ENCODE data around the gene ACO2.

DNA sequence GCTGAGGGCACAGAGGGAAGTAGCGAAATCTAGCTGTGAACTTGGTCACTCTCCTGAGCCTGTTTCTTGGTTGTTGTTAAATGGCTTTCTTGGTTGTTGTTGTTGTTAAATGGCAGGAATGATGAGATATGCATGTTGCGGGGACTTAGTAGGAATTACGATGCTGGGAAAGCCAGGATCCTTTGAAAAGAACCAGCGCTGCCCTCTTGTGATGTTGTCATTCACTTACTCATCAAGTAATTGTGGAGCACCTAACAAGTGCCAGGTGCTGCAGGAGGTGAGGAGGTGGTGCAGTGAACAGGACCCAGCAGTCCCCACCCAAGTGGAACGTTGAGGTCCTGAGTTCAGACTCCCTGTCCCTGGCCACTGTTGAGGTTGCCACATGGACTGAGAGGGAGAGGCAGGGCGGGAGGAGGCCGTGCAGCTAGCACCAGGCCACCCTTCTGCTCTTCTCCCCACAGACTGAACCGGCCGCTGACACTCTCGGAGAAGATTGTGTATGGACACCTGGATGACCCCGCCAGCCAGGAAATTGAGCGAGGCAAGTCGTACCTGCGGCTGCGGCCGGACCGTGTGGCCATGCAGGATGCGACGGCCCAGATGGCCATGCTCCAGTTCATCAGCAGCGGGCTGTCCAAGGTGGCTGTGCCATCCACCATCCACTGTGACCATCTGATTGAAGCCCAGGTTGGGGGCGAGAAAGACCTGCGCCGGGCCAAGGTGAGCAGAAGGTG, 38.6 kb downstream of the ACO2 start:
- TF ChIP-seq RFX5 (IDR thresholded peaks at IDR 0.05; ENCODE audit: low read depth, low read length) (no peak), CEBPB (IDR thresholded peaks at IDR 0.05; ENCODE audit: low read depth, low read length) (no peak), MAFK (IDR thresholded peaks at IDR 0.05; ENCODE audit: low read depth, low read length) (no peak), SMC3 (IDR thresholded peaks at IDR 0.05; ENCODE audit: low read depth, low read length) (no peak), POLR2A (IDR thresholded peaks at IDR 0.05; ENCODE audit: low read depth, low read length) (no peak), RAD21 (IDR thresholded peaks at IDR 0.05; ENCODE audit: low read length) (no peak), MXI1 (IDR thresholded peaks at IDR 0.05; ENCODE audit: borderline replicate concordance, low read depth, low read length) (no peak)
- TF ChIP-seq, protein P1, sequence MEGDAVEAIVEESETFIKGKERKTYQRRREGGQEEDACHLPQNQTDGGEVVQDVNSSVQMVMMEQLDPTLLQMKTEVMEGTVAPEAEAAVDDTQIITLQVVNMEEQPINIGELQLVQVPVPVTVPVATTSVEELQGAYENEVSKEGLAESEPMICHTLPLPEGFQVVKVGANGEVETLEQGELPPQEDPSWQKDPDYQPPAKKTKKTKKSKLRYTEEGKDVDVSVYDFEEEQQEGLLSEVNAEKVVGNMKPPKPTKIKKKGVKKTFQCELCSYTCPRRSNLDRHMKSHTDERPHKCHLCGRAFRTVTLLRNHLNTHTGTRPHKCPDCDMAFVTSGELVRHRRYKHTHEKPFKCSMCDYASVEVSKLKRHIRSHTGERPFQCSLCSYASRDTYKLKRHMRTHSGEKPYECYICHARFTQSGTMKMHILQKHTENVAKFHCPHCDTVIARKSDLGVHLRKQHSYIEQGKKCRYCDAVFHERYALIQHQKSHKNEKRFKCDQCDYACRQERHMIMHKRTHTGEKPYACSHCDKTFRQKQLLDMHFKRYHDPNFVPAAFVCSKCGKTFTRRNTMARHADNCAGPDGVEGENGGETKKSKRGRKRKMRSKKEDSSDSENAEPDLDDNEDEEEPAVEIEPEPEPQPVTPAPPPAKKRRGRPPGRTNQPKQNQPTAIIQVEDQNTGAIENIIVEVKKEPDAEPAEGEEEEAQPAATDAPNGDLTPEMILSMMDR (conservative IDR thresholded peaks at IDR 0.05; ENCODE audit: low read depth, low read length): no peak
